H9 (cell line): Measurements from ENCODE around the gene TRAK1. TPM values are rescaled to one million over a fixed set of nuclear protein-coding genes. Genes with fewer than 3 reads are reported as not detected.

ENCODE experiments used
- DNase-seq: peaks from one replicate; pipeline ENCODE4 v3.0.0-alpha.2; 2017
- H2AFZ ChIP-seq: one replicate; pipeline ENCODE4 v1.6.1; 2013; ENCODE audit warnings: mild to moderate bottlenecking, low read length, control low read depth, moderate library complexity
- H2AK5ac ChIP-seq: 2 replicates; pipeline ENCODE4 v1.6.1; 2013; ENCODE audit warnings: low read length, control low read depth, mixed read lengths; ENCODE audit not compliant: insufficient read length
- H2BK120ac ChIP-seq: one replicate; pipeline ENCODE4 v1.6.1; 2013; ENCODE audit warnings: low read depth, mild to moderate bottlenecking, low read length, control low read depth, inconsistent platforms; ENCODE audit not compliant: poor library complexity, severe bottlenecking
- H2BK12ac ChIP-seq: 2 replicates; pipeline ENCODE4 v1.6.1; 2013; ENCODE audit warnings: low read length, control low read depth, mixed read lengths, low read depth; ENCODE audit not compliant: insufficient read length
- H2BK15ac ChIP-seq: 2 replicates; pipeline ENCODE4 v1.6.1; 2013; ENCODE audit warnings: low read depth, low read length, control low read depth
- H2BK20ac ChIP-seq: one replicate; pipeline ENCODE4 v1.6.1; 2013; ENCODE audit warnings: low read depth, mild to moderate bottlenecking, low read length, control low read depth, inconsistent platforms; ENCODE audit not compliant: poor library complexity, severe bottlenecking
- H2BK5ac ChIP-seq: 2 replicates; pipeline ENCODE4 v1.6.1; 2013; ENCODE audit warnings: low read length, control low read depth, mixed read lengths; ENCODE audit not compliant: insufficient read length
- H3K14ac ChIP-seq: 2 replicates; pipeline ENCODE4 v1.6.1; 2013; ENCODE audit warnings: low read length, control low read depth; ENCODE audit not compliant: insufficient read depth
- H3K18ac ChIP-seq: 2 replicates; pipeline ENCODE4 v1.6.1; 2013; ENCODE audit warnings: low read depth, mild to moderate bottlenecking, mixed read lengths, low read length, control low read depth; ENCODE audit not compliant: insufficient read length
- H3K23ac ChIP-seq: 2 replicates; pipeline ENCODE4 v1.6.1; 2013; ENCODE audit warnings: low read length, control low read depth, mixed read lengths, low read depth; ENCODE audit not compliant: insufficient read length
- H3K23me2 ChIP-seq: 2 replicates; pipeline ENCODE4 v1.6.1; 2013; ENCODE audit warnings: low read depth, mild to moderate bottlenecking, mixed read lengths, low read length, control low read depth; ENCODE audit not compliant: insufficient read length, poor library complexity, severe bottlenecking
- H3K27ac ChIP-seq: 2 replicates; pipeline ENCODE4 v1.5.1; 2013; ENCODE audit warnings: low read length, control low read depth, mixed read lengths, low read depth; ENCODE audit not compliant: insufficient read length
- H3K27me3 ChIP-seq: 2 replicates; pipeline ENCODE4 v1.6.1; 2013; ENCODE audit warnings: low read length, control low read depth, inconsistent platforms; ENCODE audit not compliant: insufficient read depth
- H3K4ac ChIP-seq: 2 replicates; pipeline ENCODE4 v1.6.1; 2013; ENCODE audit warnings: low read depth, mild to moderate bottlenecking, control low read depth, inconsistent platforms, low read length, moderate library complexity
- H3K4me1 ChIP-seq: 2 replicates; pipeline ENCODE4 v1.6.1; 2013; ENCODE audit warnings: low read length, control low read depth, inconsistent platforms; ENCODE audit not compliant: insufficient read depth
- H3K4me2 ChIP-seq: 2 replicates; pipeline ENCODE4 v1.6.1; 2013; ENCODE audit warnings: low read length, control low read depth, mixed read lengths; ENCODE audit not compliant: insufficient read length, insufficient read depth
- H3K56ac ChIP-seq: 2 replicates; pipeline ENCODE4 v1.6.1; 2013; ENCODE audit warnings: low read depth, mild to moderate bottlenecking, mixed read lengths, low read length, control low read depth; ENCODE audit not compliant: insufficient read length
- H3K79me1 ChIP-seq: 2 replicates; pipeline ENCODE4 v1.6.1; 2013; ENCODE audit warnings: low read depth, mild to moderate bottlenecking, moderate library complexity, low read length, control low read depth, inconsistent platforms; ENCODE audit not compliant: insufficient read depth, poor library complexity, severe bottlenecking
- H3K79me2 ChIP-seq: 2 replicates; pipeline ENCODE4 v1.6.1; 2013; ENCODE audit warnings: low read length, control low read depth, inconsistent platforms; ENCODE audit not compliant: insufficient read depth
- H3K9ac ChIP-seq: 2 replicates; pipeline ENCODE4 v1.6.1; 2013; ENCODE audit warnings: low read length, control low read depth, mixed read lengths; ENCODE audit not compliant: insufficient read length; ENCODE audit errors: extremely low read depth
- H3K9me3 ChIP-seq: one replicate; pipeline ENCODE4 v1.6.1; 2013; ENCODE audit warnings: low read depth, low read length, inconsistent platforms; ENCODE audit not compliant: control insufficient read depth
- H3T11ph ChIP-seq: one replicate; pipeline ENCODE4 v1.6.1; 2013; ENCODE audit warnings: mild to moderate bottlenecking, low read length, control low read depth, inconsistent platforms
- H4K20me1 ChIP-seq: one replicate; pipeline ENCODE4 v1.6.1; 2013; ENCODE audit not compliant: control insufficient read depth, insufficient read length, insufficient read depth
- H4K5ac ChIP-seq: 2 replicates; pipeline ENCODE4 v1.6.1; 2013; ENCODE audit warnings: low read depth, mild to moderate bottlenecking, mixed read lengths, low read length, control low read depth; ENCODE audit not compliant: insufficient read length
- H4K8ac ChIP-seq: replicated peaks from 2 replicates; pipeline ENCODE4 v1.6.1; 2013; ENCODE audit warnings: low read length, control low read depth, mixed read lengths, low read depth; ENCODE audit not compliant: insufficient read length
- H4K91ac ChIP-seq: 2 replicates; pipeline ENCODE4 v1.6.1; 2013; ENCODE audit warnings: low read depth, mild to moderate bottlenecking, moderate library complexity, mixed read lengths, low read length, control low read depth; ENCODE audit not compliant: insufficient read length
- H3K27ac Mint-ChIP-seq, 3 experiments: 2 replicates in 2 of 3; 3 replicates in 1 of 3; pipeline ENCODE4 v1.8.0; 2020 to 2021; ENCODE audit warnings: mixed read lengths in 3 of 3, mild to moderate bottlenecking in 1 of 3, moderate library complexity in 1 of 3
- H3K27me3 Mint-ChIP-seq: 2 replicates; pipeline ENCODE4 v1.8.0; 2021; ENCODE audit warnings: low read depth, mild to moderate bottlenecking, moderate library complexity, mixed read lengths
- H3K36me3 Mint-ChIP-seq, 3 experiments: 2 replicates in 2 of 3; 3 replicates in 1 of 3; pipeline ENCODE4 v1.8.0; 2020 to 2021; ENCODE audit warnings: low read depth in 3 of 3, mixed read lengths in 3 of 3; ENCODE audit not compliant: insufficient read depth in 1 of 3
- H3K4me1 Mint-ChIP-seq, 2 experiments: 2 replicates each; pipeline ENCODE4 v1.8.0; 2020; ENCODE audit warnings: mixed read lengths in 2 of 2
- H3K4me3 Mint-ChIP-seq, 2 experiments: 2 replicates in 1 of 2; 3 replicates in 1 of 2; pipeline ENCODE4 v1.8.0; 2020 to 2021; ENCODE audit warnings: mild to moderate bottlenecking in 2 of 2, mixed read lengths in 2 of 2, moderate library complexity in 1 of 2
- H3K9me3 Mint-ChIP-seq, 2 experiments: 2 replicates in 1 of 2; 3 replicates in 1 of 2; pipeline ENCODE4 v1.8.0; 2020; ENCODE audit warnings: mild to moderate bottlenecking in 2 of 2, mixed read lengths in 2 of 2, moderate library complexity in 1 of 2
- CTCF ChIP-seq: fragments of 200-600 bp; sonication (generic); conservative IDR thresholded peaks from 3 replicates; pipeline ENCODE4 v1.8.0; 2021; ENCODE audit warnings: antibody characterized with exemption, mild to moderate bottlenecking
- WGBS: extraction: QIAGEN DNeasy Blood & Tissue Kit; methylation state at CpG from one replicate; pipeline ENCODE4 v1.1.7; 2013; ENCODE audit warnings: missing lambda C conversion rate, low lambda C conversion rate, mixed read lengths; ENCODE audit not compliant: insufficient read length; ENCODE audit errors: extremely low coverage; 5-methylcytosine and 5-hydroxymethylcytosine counted together
- total RNA-seq: library from RNA; stranded (reverse); gene quantifications from 2 replicates; pipeline ENCODE4 v1.2.1, GENCODE V29; 2021

TRAK1 gene
- total RNA-seq, 1 experiment from 2014 or later, result 34.2 TPM

- Histone ChIP-seq H2AFZ (no peak overlapping the region), H3K4ac (no peak overlapping the region), H2BK15ac (no peak overlapping the region), H3K4me1 (peaks cover 26% of the 10 kb centered on the region; the same call in 1 of the 2 replicates), H3K56ac (no peak overlapping the region), H2BK5ac (no peak overlapping the region), H4K20me1 (no peaks in the 10 kb centered on the region), H3K27me3 (no peaks in the 10 kb centered on the region), H3T11ph (no peak overlapping the region), H4K8ac (no peak overlapping the region), H3K9me3 (no peaks in the 10 kb centered on the region), H3K18ac (no peak overlapping the region), H3K23me2 (no peaks in the 10 kb centered on the region), H3K4me2 (no peak overlapping the region), H2BK12ac (peak overlapping the region; percentile 86), H4K5ac (no peak overlapping the region), H3K14ac (0 out of 2 replicates have a peak overlapping the region, but pooled peaks have one; percentile 49), H4K91ac (no peak overlapping the region), H3K79me1 (no peaks in the 10 kb centered on the region), H3K27ac (no peak overlapping the region), H3K9ac (no peak overlapping the region), H2BK120ac (peak overlapping the region; percentile 79), H2AK5ac (no peak overlapping the region), H3K79me2 (no peaks in the 10 kb centered on the region; the same call in 1 of the 2 replicates), H3K23ac (no peak overlapping the region), H2BK20ac (no peak overlapping the region)
- Mint-ChIP-seq H3K4me3 (no peak overlapping the region), H3K9me3 (no peaks in the 10 kb centered on the region), H3K27ac (peak overlapping the region; percentile 15 to 79 (median 54); a peak in 5 of 7 replicates), H3K27me3 (no peaks in the 10 kb centered on the region), H3K4me1 (peaks cover 52 to 62% of the 10 kb centered on the region in 2 experiments), H3K36me3 (no peaks in the 10 kb centered on the region)
- WGBS, result no CpG with 5 or more reads among the region's 7 CpGs
- DNase-seq, result no peak
- TF ChIP-seq CTCF, result no peak
These were observed 37.7 kb upstream of the TRAK1 start for GRCh38 chr3:42053476-42053875.
